ENCODE results near the gene ZMYND12.

- TF ChIP-seq POLR2A (IDR thresholded peaks at IDR 0.05) (no peak), EP300 (IDR thresholded peaks at IDR 0.05) (no peak), CTCF (IDR thresholded peaks at IDR 0.05) (no peak)
These were observed 26.2 kb downstream of the ZMYND12 start for GRCh38 chr1:42429603-42430002.

All from ovary (tissue), 3 donors.